HG03354 (cell line): ENCODE results near the gene PPP2R5C.

Experiments used
- ATAC-seq: cut with Tn5 transposase; IDR thresholded peaks from one replicate; pipeline ENCODE4 v1.9.1; 2021; ENCODE audit warnings: mild to moderate bottlenecking; ENCODE audit not compliant: unreplicated experiment, poor library complexity, severe bottlenecking

Gene PPP2R5C

GRCh38 chr14:101927859-101928258, 166.3 kb downstream of the PPP2R5C start:
- ATAC-seq, result no peak

GRCh38 chr14:101928415-101928841, 166.9 kb downstream of the PPP2R5C start:
- ATAC-seq, result no peak

- no peak for ATAC-seq
These were observed 167.6 kb downstream of the PPP2R5C start for GRCh38 chr14:101929096-101929495.

- no peak for ATAC-seq
These were observed 168.4 kb downstream of the PPP2R5C start for GRCh38 chr14:101929946-101930345.

- no peak for ATAC-seq
These were observed 171.2 kb downstream of the PPP2R5C start for GRCh38 chr14:101932673-101933072.

- no peak for ATAC-seq
These were observed 171.7 kb downstream of the PPP2R5C start for GRCh38 chr14:101933209-101933608.

- ATAC-seq, result no peak
These were observed 173.2 kb downstream of the PPP2R5C start for GRCh38 chr14:101934601-101935150.

- no peak for ATAC-seq
These were observed 176.6 kb downstream of the PPP2R5C start for GRCh38 chr14:101937926-101938767.

- ATAC-seq, result no peak
These were observed 178.2 kb downstream of the PPP2R5C start for GRCh38 chr14:101939646-101940170.

GRCh38 chr14:101944451-101944850, 182.9 kb downstream of the PPP2R5C start:
- ATAC-seq, result no peak

- no peak for ATAC-seq
These were observed 183.7 kb downstream of the PPP2R5C start for GRCh38 chr14:101945171-101945570.

- ATAC-seq, result peak; percentile 2
These were observed 186.0 kb downstream of the PPP2R5C start for GRCh38 chr14:101947577-101947903.

GRCh38 chr14:101947904-101948665, 186.6 kb downstream of the PPP2R5C start:
- ATAC-seq, result peak; percentile 98

GRCh38 chr14:101948666-101949216, 187.2 kb downstream of the PPP2R5C start:
- no peak for ATAC-seq

GRCh38 chr14:101950100-101950499, 188.6 kb downstream of the PPP2R5C start:
- ATAC-seq, result no peak

GRCh38 chr14:101950516-101951215, 189.2 kb downstream of the PPP2R5C start:
- no peak for ATAC-seq

- ATAC-seq, result no peak
These were observed 191.6 kb downstream of the PPP2R5C start for GRCh38 chr14:101953151-101953550.

GRCh38 chr14:101954501-101954900, 193.0 kb downstream of the PPP2R5C start:
- no peak for ATAC-seq

- no peak for ATAC-seq
These were observed 194.2 kb downstream of the PPP2R5C start for GRCh38 chr14:101955695-101956161.
